Transverse colon (tissue), 4 donors: ENCODE results near the gene FBXL14. TPM values are rescaled to one million over a fixed set of nuclear protein-coding genes. Genes with fewer than 3 reads are reported as not detected.
A peak's percentile ranks its signal among the peaks of the same experiment; 100 is the strongest.
"Not testable (repeated sequence)": the region's sequence is repeated elsewhere in the genome, so short reads cannot be mapped to it uniquely, and the experiment has no call there.

ENCODE experiments used
- DNase-seq: peaks from one replicate; pipeline ENCODE4 v3.0.0-alpha.2; 2019
- H3K27ac ChIP-seq, 4 donors: fragments of 200-600 bp; sonication (generic); 2 replicates each; pipeline ENCODE4 v1.5.1; 2016 to 2018; ENCODE audit warnings: inconsistent platforms in 4 of 4
- H3K27me3 ChIP-seq: fragments of 200-600 bp; sonication (generic); 2 replicates; pipeline ENCODE4 v1.5.1; 2017; ENCODE audit warnings: inconsistent platforms
- H3K36me3 ChIP-seq, 4 donors: fragments of 200-600 bp; sonication (generic); 2 replicates each; pipeline ENCODE4 v1.5.1; 2017 to 2019; ENCODE audit warnings: inconsistent platforms in 4 of 4
- H3K4me1 ChIP-seq, 4 donors: fragments of 200-600 bp; sonication (generic); 2 replicates each; pipeline ENCODE4 v1.5.1; 2017 to 2020; ENCODE audit warnings: inconsistent platforms in 4 of 4
- H3K4me3 ChIP-seq, 4 donors: fragments of 200-600 bp; sonication (generic); 1 replicate in 1 of 4; 2 replicates in 3 of 4; pipeline versions ENCODE4 v1.5.1 to v1.6.1; 2017 to 2019; ENCODE audit warnings: inconsistent platforms in 4 of 4
- H3K9me3 ChIP-seq, 2 donors: fragments of 200-600 bp; sonication (generic); 2 replicates each; pipeline ENCODE4 v1.5.1; 2017 to 2019; ENCODE audit warnings: inconsistent platforms in 2 of 2
- EP300 ChIP-seq: sonication (generic); formaldehyde crosslinking; IDR thresholded peaks from one replicate; pipeline ENCODE4 v1.6.1; 2017; ENCODE audit warnings: antibody characterized with exemption, low read depth
- POLR2A ChIP-seq: fragments of 450-650 bp; IDR thresholded peaks from one replicate; pipeline ENCODE4 v1.6.1; 2016; ENCODE audit warnings: antibody characterized with exemption, mild to moderate bottlenecking, moderate library complexity
- POLR2AphosphoS5 ChIP-seq, 3 donors: sonication (generic); formaldehyde crosslinking; IDR thresholded peaks; one replicate each; pipeline ENCODE4 v1.6.1; 2016; ENCODE audit warnings: antibody characterized with exemption in 3 of 3
- WGBS, 2 donors: methylation state at CpG; one replicate each; pipeline ENCODE4 v1.1.5; 2018; ENCODE audit warnings: low coverage in 1 of 2; 5-methylcytosine and 5-hydroxymethylcytosine counted together
- in situ Hi-C, 4 donors: fragments of 200-750 bp; cut with MboI; loops; one replicate each; pipeline versions ENCODE4 v1.15.0 to v1.15.1; 2017; ENCODE audit warnings: low sequenced_read_pairs in 3 of 4, low pct_ligation_motif_present in 1 of 4, low pct_unique_long_range_greater_than_20kb in 1 of 4
- intact Hi-C: fragments of 100-400 bp; cut with DNase I; formaldehyde crosslinking; loops from one replicate; pipeline ENCODE4 v1.15.1; 2023; ENCODE audit warnings: low total_unique reads
- total RNA-seq, 4 donors: library from RNA; depleted of rRNA; stranded (reverse); fragments of >200 nt; gene quantifications; one replicate each; pipeline ENCODE4 v1.1.0, GENCODE V29; 2016
- TF ChIP-seq, protein P1 (sequence below), 5 experiments: fragments of 200-600 bp in 3 of 5; fragments of 450-650 bp in 2 of 5; sonication (generic) in 3 of 5; IDR thresholded peaks; 1 replicate in 2 of 5; 2 replicates in 3 of 5; pipeline ENCODE4 v1.5.1; 2016 to 2017; ENCODE audit warnings: antibody characterized with exemption in 5 of 5, inconsistent platforms in 3 of 5, mild to moderate bottlenecking in 2 of 5, moderate library complexity in 1 of 5

FBXL14 gene
- total RNA-seq, 4 donors from 2014 or later: 15.5 to 44.4 (median 28.0) TPM

DNA sequence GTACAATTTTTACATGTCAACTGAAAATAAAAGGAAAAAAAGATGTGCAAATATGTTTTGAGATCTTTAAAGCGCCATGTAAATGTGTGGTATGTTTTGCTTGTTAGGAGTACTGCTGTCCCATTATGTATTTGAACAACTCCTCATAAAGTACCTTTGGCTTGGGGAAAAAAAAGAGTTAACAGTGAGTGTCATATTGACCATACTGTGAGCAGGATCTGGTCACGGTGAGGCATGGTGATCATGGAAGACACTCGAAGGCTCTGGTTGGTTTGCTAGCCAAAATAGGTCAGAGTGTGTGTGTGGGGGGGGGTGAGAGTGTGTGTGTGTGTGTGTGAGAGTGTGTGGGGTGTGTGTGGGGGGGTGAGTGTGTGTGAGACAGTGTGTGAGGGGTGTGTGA, 10.1 kb upstream of the FBXL14 start:
- intact Hi-C loops (no loop called here), in situ Hi-C loops (loop anchor here in 1 of 4 donors (10.0 kb wide), 1 partner anchor 490 kb away; no protein-coding TSS in a partner anchor)
- Histone ChIP-seq H3K4me1 (peaks cover 13 to 54% (median 20%) of the 10 kb centered on the region in 4 donors), H3K27ac (no peak overlapping the region), H3K27me3 (no peaks in the 10 kb centered on the region), H3K9me3 (no peaks in the 10 kb centered on the region), H3K36me3 (no peaks in the 10 kb centered on the region), H3K4me3 (no peak overlapping the region)
- 51 to 67% methylated on average over 2 to 3 of the region's 3 CpGs for WGBS, 2 donors
- no peak for DNase-seq
- TF ChIP-seq, protein P1, sequence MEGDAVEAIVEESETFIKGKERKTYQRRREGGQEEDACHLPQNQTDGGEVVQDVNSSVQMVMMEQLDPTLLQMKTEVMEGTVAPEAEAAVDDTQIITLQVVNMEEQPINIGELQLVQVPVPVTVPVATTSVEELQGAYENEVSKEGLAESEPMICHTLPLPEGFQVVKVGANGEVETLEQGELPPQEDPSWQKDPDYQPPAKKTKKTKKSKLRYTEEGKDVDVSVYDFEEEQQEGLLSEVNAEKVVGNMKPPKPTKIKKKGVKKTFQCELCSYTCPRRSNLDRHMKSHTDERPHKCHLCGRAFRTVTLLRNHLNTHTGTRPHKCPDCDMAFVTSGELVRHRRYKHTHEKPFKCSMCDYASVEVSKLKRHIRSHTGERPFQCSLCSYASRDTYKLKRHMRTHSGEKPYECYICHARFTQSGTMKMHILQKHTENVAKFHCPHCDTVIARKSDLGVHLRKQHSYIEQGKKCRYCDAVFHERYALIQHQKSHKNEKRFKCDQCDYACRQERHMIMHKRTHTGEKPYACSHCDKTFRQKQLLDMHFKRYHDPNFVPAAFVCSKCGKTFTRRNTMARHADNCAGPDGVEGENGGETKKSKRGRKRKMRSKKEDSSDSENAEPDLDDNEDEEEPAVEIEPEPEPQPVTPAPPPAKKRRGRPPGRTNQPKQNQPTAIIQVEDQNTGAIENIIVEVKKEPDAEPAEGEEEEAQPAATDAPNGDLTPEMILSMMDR (IDR thresholded peaks at IDR 0.05): no peak
- TF ChIP-seq POLR2AphosphoS5 (IDR thresholded peaks at IDR 0.05) (no peak), POLR2A (no peak)

DNA sequence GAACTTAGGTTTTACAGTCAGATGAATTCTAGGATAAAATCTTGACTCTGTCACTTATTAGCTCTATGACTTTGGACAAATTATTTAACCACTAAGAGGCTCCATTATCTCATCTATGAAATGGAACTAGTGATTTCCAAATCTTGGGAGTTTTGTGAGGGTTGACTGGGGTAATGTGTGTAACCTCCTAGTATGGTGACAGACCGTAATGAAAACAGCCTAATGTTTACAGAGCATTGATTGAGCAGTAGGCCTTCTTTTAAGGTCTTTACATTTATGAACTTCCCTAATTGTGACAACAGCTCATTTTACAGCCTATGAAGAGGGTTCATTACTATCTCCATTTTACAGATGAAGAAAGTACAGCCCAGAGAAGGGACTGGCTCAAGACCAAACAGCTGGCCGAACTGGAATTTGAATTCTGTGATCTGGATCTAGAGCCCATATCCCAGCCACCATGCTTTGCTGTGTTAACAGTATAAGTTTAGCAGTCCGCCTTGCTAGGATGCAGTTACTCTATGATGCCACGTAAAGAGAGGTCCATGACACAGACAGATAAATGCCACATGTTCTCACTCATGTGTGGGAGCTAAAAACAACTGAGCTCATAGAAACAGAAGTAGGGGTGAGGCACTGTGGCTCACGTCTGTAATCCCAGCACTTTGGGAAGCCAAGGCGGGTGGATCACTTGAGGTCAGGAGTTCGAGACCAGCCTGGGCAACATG, 9.1 kb upstream of the FBXL14 start:
- H3K27me3 ChIP-seq: no peaks in the 10 kb centered on the region
- 78 to 83% methylated on average over 1 to 7 of the region's 7 CpGs for WGBS, 2 donors
- intact Hi-C loops: no loop called here
- no peaks in the 10 kb centered on the region for H3K36me3 ChIP-seq
- no peak overlapping the region for H3K4me3 ChIP-seq
- peaks cover 13 to 46% (median 20%) of the 10 kb centered on the region in 4 donors for H3K4me1 ChIP-seq
- DNase-seq: no peak
- H3K27ac ChIP-seq: no peak overlapping the region
- TF ChIP-seq POLR2AphosphoS5 (IDR thresholded peaks at IDR 0.05) (no peak), EP300 (no peak), POLR2A (no peak)
- TF ChIP-seq, protein P1 (IDR thresholded peaks at IDR 0.05): no peak
- in situ Hi-C loops: loop anchor here in 1 of 4 donors (10.0 kb wide), 1 partner anchor 489 kb away; no protein-coding TSS in a partner anchor
- no peaks in the 10 kb centered on the region for H3K9me3 ChIP-seq

DNA sequence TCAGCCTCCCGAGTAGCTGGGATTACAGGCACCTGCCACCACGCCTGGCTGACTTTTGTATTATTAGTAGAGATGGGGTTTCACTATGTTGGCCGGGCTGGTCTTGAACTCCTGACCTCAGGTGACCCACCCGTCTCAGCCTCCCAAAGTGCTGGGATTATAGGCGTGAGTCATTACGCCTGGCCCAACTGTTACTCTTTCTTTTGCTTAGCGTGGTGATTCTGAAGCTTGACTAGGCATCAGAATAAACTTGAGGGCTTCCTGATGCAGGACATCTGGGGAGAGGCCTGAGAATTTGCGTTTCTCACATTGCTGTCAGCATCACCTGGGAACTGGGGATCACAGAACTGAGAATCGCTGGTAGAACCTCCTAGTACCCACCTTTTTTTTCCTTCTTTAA, 8.3 kb upstream of the FBXL14 start:
- DNase-seq, H3K36me3 ChIP-seq, H3K4me3 ChIP-seq, H3K9me3 ChIP-seq, H3K27me3 ChIP-seq, intact Hi-C loops: not testable (repeated sequence)
- H3K4me1 ChIP-seq: peaks cover 13 to 41% (median 20%) of the 10 kb centered on the region in 4 donors
- in situ Hi-C loops: loop anchor here in 1 of 4 donors (10.0 kb wide), 1 partner anchor 488 kb away; no protein-coding TSS in a partner anchor
- peak overlapping the region in 3 of 4 donors; percentile 76 to 88 (median 80) for H3K27ac ChIP-seq
- WGBS, 2 donors: 76 to 90% methylated on average over 2 to 9 of the region's 9 CpGs

DNA sequence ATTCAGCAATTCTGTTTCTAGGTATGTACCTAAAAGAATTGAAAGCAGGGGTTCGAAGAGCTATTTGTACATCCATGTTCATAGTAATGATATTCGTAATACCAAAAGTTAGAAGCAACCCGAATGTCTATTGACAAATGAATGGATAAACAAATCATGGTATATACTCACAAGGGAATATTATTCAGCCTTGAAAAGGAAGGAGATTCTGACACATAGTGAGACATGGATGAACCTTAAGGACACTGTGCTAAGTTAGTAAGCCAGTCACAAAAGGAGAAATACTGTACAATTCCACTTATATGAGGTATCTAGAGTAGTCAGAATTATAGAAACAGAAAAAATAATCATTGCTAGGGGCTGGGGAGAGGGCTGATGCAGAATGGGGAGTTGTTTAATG, 4.4 kb upstream of the FBXL14 start:
- no peak for DNase-seq
- peaks cover 2 to 48% (median 21%) of the 10 kb centered on the region in 4 donors for H3K4me1 ChIP-seq
- no peaks in the 10 kb centered on the region for H3K27me3 ChIP-seq
- in situ Hi-C loops: loop anchor here in 1 of 4 donors (25.0 kb wide), 1 partner anchor 486 kb away; no protein-coding TSS in a partner anchor
- H3K4me3 ChIP-seq: no peak overlapping the region
- intact Hi-C loops: no loop called here
- no peaks in the 10 kb centered on the region for H3K36me3 ChIP-seq
- WGBS, 2 donors: 97 to 98% methylated on average over 3 of the region's 3 CpGs
- TF ChIP-seq POLR2A (no peak), POLR2AphosphoS5 (IDR thresholded peaks at IDR 0.05) (no peak)
- no peak overlapping the region for H3K27ac ChIP-seq
- no peaks in the 10 kb centered on the region for H3K9me3 ChIP-seq

DNA sequence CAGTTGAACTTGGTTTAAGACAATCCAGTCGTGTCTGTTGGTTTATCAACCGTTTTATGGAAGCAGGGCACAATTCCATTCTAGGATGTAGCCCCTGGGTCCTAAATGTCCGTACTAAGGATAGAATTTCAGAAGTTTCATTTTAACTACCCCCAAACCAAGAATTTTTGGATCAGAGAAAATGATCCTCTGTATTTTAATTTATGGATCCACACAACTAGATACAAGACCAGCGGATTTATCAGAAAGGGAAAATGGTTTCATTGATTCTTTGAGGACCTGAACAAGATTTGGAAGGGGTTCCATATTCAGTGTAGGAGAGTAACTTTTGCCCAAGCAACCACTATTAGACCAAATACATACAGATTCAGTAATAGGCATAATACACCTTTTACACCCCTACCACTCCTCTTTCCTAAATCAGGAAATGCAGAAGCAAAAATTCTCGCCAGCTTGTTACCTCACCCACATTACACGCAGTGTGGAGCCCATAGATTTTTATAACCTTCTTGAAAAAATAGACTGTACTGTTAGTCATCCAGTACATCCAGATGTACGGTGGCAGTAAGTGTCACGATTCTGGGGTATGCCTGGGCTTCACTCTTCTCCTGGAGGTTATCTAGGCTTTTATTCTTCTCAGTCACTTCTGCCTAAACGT, 1.4 kb upstream of the FBXL14 start:
- Histone ChIP-seq H3K27me3 (no peaks in the 10 kb centered on the region), H3K36me3 (no peaks in the 10 kb centered on the region), H3K9me3 (no peaks in the 10 kb centered on the region), H3K27ac (peak overlapping the region; percentile 95 to 99 (median 95)), H3K4me1 (peaks cover 0 to 53% (median 39%) of the 10 kb centered on the region in 4 donors), H3K4me3 (peak overlapping the region in 3 of 4 donors; percentile 66 to 78 (median 75))
- peak; percentile 13 for TF ChIP-seq POLR2A
- TF ChIP-seq, protein P1 (IDR thresholded peaks at IDR 0.05): no peak
- 40 to 56% methylated on average over 5 to 9 of the region's 9 CpGs for WGBS, 2 donors
- DNase-seq: peak; percentile 33
- intact Hi-C loops (no loop called here), in situ Hi-C loops (loop anchor here in 1 of 4 donors (25.0 kb wide), 1 partner anchor 484 kb away; no protein-coding TSS in a partner anchor)
